CD4-positive, alpha-beta T cell treated with Interleukin-17A for 4 hours (primary cell): ENCODE measurements around the gene ZNF823.

Source experiments
- DNase-seq: peaks from one replicate; pipeline ENCODE4 v3.0.0-alpha.2; 2020; ENCODE audit warnings: mixed read lengths

ZNF823 gene

GRCh38 chr19:11736696-11737095, 2.0 kb downstream of the ZNF823 start:
- peak; percentile 4 for DNase-seq

- no peak for DNase-seq
Measured at GRCh38 chr19:11735375-11735774, 3.4 kb downstream of the ZNF823 start.

- no peak for DNase-seq
Measured at GRCh38 chr19:11729586-11729985, 9.2 kb downstream of the ZNF823 start.

GRCh38 chr19:11722414-11722813, 16.3 kb downstream of the ZNF823 start:
- DNase-seq = no peak

GRCh38 chr19:11721681-11722080, 17.1 kb downstream of the ZNF823 start:
- DNase-seq = no peak

- DNase-seq = no peak
Measured at GRCh38 chr19:11710313-11710712, 28.4 kb downstream of the ZNF823 start.

- no peak for DNase-seq
Measured at GRCh38 chr19:11708457-11708856, 30.3 kb downstream of the ZNF823 start.

- DNase-seq = no peak
Measured at GRCh38 chr19:11705474-11705873, 33.3 kb downstream of the ZNF823 start.

- no peak for DNase-seq
Measured at GRCh38 chr19:11704626-11705025, 34.1 kb downstream of the ZNF823 start.

- peak; percentile 7 for DNase-seq
Measured at GRCh38 chr19:11699931-11700794, 38.6 kb downstream of the ZNF823 start.

GRCh38 chr19:11698231-11698630, 40.5 kb downstream of the ZNF823 start:
- DNase-seq = no peak

GRCh38 chr19:11697284-11697855, 41.4 kb downstream of the ZNF823 start:
- DNase-seq = no peak

GRCh38 chr19:11694533-11695439, 44.0 kb downstream of the ZNF823 start:
- peak; percentile 78 for DNase-seq

- DNase-seq = no peak
Measured at GRCh38 chr19:11693505-11694499, 44.9 kb downstream of the ZNF823 start.

- no peak for DNase-seq
Measured at GRCh38 chr19:11692127-11692790, 46.5 kb downstream of the ZNF823 start.

GRCh38 chr19:11685676-11686650, 52.8 kb downstream of the ZNF823 start:
- no peak for DNase-seq

GRCh38 chr19:11684987-11685675, 53.6 kb downstream of the ZNF823 start:
- DNase-seq = no peak

GRCh38 chr19:11680689-11681302, 58.0 kb downstream of the ZNF823 start:
- DNase-seq = no peak

GRCh38 chr19:11678504-11678903, 60.2 kb downstream of the ZNF823 start:
- DNase-seq = no peak
